ENCODE measurements around the gene METTL26. TPM values are rescaled to one million over a fixed set of nuclear protein-coding genes. Genes with fewer than 3 reads are reported as not detected.

METTL26 gene
- total and polyA plus RNA-seq, 8 donors: 17.3 to 271 (median 197) TPM

DNA sequence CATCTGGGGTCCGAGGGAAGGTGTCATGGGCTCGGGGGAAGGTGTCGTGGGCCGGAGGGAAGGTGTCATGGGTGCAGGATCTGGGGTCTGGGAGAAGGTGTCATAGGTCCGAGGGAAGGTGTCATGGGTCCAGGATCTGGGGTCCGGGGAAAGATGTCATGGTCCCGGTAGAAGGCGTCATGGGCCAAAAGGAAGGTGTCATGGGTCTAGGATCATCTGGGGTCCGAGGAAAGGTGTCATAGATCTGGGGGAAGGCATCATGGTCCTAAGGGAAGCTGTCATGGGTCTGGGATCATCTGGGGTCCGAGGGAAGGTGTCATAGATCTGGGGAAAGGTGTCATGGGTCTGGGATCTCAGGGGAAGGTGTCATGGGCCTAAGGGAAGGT is 45.3 kb downstream of the METTL26 start:
- H3K27ac ChIP-seq: peak overlapping the region; percentile 91 to 100 (median 95)
- no peaks in the 10 kb centered on the region for H3K9me3 ChIP-seq
- peaks cover 0 to 4% (median 0%) of the 10 kb centered on the region in 3 donors for H3K27me3 ChIP-seq
- DNase-seq: no peak
- H3K4me1 ChIP-seq: peaks cover 51 to 82% (median 76%) of the 10 kb centered on the region in 4 donors
- H3K4me3 ChIP-seq: peak overlapping the region; percentile 76 to 89 (median 83)
- TF ChIP-seq CTCF (IDR thresholded peaks at IDR 0.05) (no peak), EP300 (IDR thresholded peaks at IDR 0.05) (no peak), POLR2A (IDR thresholded peaks at IDR 0.05) (no peak), POLR2AphosphoS5 (IDR thresholded peaks at IDR 0.05) (no peak)
- H3K36me3 ChIP-seq: peaks cover 0 to 6% (median 0%) of the 10 kb centered on the region in 4 donors
- WGBS, 5 donors: 40 to 46% (median 44%) methylated on average over 10 of the region's 10 CpGs
- intact Hi-C loops (cut with DNase I; ENCODE audit: low total_unique reads): no loop called here

DNA sequence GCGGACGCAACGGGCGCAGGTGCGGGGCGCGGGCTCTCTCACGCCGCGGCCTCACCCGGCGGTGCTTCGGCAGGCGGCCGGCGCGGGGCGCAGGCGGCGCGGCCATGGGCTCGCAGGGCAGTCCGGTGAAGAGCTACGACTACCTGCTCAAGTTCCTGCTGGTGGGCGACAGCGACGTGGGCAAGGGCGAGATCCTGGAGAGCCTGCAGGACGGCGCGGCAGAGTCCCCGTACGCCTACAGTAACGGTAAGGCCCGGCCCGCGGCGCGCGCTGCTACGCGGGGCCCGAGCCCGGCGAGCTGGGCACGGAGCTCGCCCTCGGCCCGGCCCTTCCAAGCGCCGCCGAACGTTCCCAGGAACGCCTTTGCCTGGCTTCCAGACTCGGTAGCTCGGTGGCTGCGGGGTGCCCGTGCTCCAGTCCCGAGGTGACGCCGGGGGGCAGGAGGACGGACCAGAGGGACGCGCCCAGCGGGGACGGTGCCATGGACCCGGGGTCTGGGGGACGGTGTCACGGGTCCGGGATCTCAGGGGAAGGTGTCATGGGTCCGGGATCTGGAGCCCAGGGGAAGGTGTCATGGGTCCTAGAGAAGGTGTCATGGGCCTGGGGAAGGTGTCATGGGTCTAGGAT is 45.8 kb downstream of the METTL26 start:
- Histone ChIP-seq H3K27me3 (peaks cover 0 to 9% (median 0%) of the 10 kb centered on the region in 3 donors), H3K4me1 (peaks cover 56 to 82% (median 74%) of the 10 kb centered on the region in 4 donors), H3K9me3 (no peaks in the 10 kb centered on the region), H3K27ac (peak overlapping the region; percentile 91 to 100 (median 95)), H3K36me3 (peaks cover 0 to 6% (median 0%) of the 10 kb centered on the region in 4 donors), H3K4me3 (peak overlapping the region; percentile 76 to 89 (median 83))
- intact Hi-C loops (cut with DNase I; ENCODE audit: low total_unique reads): no loop called here
- DNase-seq: peak in 1 of 2 donors; percentile 50
- WGBS, 5 donors: 0 to 2% (median 1%) methylated on average over 10 to 71 of the region's 71 CpGs
- TF ChIP-seq POLR2AphosphoS5 (IDR thresholded peaks at IDR 0.05): peak in 1 of 3 donors; percentile 10
- TF ChIP-seq POLR2A (IDR thresholded peaks at IDR 0.05): no peak

GRCh38 chr16:589658-590187 is 46.4 kb downstream of the METTL26 start, which contains the start of gene RAB40C:
TSS of gene RAB40C (plus strand) at chr16:590066. CDS start at chr16:590292, 226 bp downstream.
- H3K36me3 ChIP-seq: peaks cover 0 to 6% (median 0%) of the 10 kb centered on the region in 4 donors
- WGBS, 5 donors: 0 to 1% (median 1%) methylated on average over 6 to 67 of the region's 67 CpGs

DNA sequence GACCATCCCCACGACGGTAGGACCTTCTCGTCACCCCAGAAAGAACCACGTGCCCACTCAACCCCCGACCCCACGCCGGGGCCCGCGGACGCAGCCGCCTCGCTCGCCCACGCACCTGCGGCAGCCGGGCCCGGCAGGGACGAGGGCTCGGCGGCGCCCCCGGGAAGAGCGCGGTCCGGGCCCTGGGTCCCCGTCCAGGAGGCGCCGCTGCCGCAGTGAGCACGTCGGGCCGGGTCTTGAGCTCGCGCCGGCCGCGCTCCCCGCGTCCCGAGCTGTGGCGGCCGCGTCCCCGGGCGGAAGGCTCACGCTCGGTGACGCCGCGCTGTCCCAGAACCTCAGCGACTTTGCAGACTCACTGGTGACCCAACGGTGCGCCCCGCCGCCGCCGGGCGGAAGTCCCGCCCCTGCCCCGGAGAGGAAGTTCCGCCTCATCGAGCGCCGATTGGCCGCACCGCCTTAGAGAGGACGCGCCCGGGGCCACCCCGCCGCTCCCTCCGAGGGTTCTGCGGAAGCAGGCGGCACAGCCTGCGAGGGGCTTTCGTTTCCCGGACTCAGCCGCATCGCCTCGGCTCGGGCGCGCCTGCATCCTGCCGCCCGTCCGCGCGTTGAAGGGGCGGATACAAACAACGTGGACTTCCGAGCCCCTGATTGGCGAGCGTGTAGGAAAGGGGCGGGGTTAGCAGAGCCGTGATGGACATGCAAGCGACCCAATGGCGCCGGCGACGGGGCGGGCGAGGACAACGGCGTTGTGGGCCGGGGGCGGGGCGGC is 47.0 kb downstream of the METTL26 start:
- Histone ChIP-seq H3K27me3 (peaks cover 0 to 11% (median 0%) of the 10 kb centered on the region in 3 donors), H3K4me3 (peak overlapping the region; percentile 68 to 88 (median 82)), H3K4me1 (peaks cover 51 to 76% (median 65%) of the 10 kb centered on the region in 4 donors), H3K27ac (peak overlapping the region; percentile 95 to 100 (median 98)), H3K36me3 (peaks cover 0 to 6% (median 0%) of the 10 kb centered on the region in 4 donors), H3K9me3 (no peaks in the 10 kb centered on the region)
- 0 to 2% (median 1%) methylated on average over 24 to 107 of the region's 107 CpGs for WGBS, 5 donors
- TF ChIP-seq EP300 (IDR thresholded peaks at IDR 0.05) (no peak), POLR2AphosphoS5 (IDR thresholded peaks at IDR 0.05) (peak; percentile 52 to 95 (median 93)), CTCF (IDR thresholded peaks at IDR 0.05) (no peak), POLR2A (IDR thresholded peaks at IDR 0.05) (peak in 1 of 4 donors; percentile 58)
- intact Hi-C loops (cut with DNase I; ENCODE audit: low total_unique reads): no loop called here
- DNase-seq: peak; percentile 98

More at GRCh38 chr16:589658-590187, 46.4 kb downstream of the METTL26 start, which contains the start of gene RAB40C:
- no peaks in the 10 kb centered on the region for H3K9me3 ChIP-seq
- H3K27me3 ChIP-seq: peaks cover 0 to 11% (median 0%) of the 10 kb centered on the region in 3 donors
- intact Hi-C loops (cut with DNase I; ENCODE audit: low total_unique reads): no loop called here
- peak within 1 kb of the TSS; percentile 95 to 100 (median 98) for H3K27ac ChIP-seq
- H3K4me1 ChIP-seq: peaks cover 54 to 78% (median 69%) of the 10 kb centered on the region in 4 donors
- H3K4me3 ChIP-seq: peak within 1 kb of the TSS; percentile 76 to 89 (median 84)
- peak; percentile 98 to 100 for DNase-seq
- TF ChIP-seq POLR2AphosphoS5 (IDR thresholded peaks at IDR 0.05) (peak in 1 of 3 donors; percentile 44), CTCF (IDR thresholded peaks at IDR 0.05) (peak in 1 of 7 experiments; percentile 29), POLR2A (IDR thresholded peaks at IDR 0.05) (no peak), EP300 (IDR thresholded peaks at IDR 0.05) (no peak)

Measured in stomach (tissue), 9 donors.